A673 (cell line): ENCODE measurements around the gene SLC5A1.

Source experiments
- CTCF ChIP-seq: fragments of 300-800, 200-600 bp; sonication (generic); conservative IDR thresholded peaks from 2 replicates; pipeline ENCODE4 v1.5.1; 2017; ENCODE audit warnings: low read depth, mild to moderate bottlenecking, antibody characterized with exemption, low read length, moderate library complexity, mixed read lengths
- EZH2 ChIP-seq: fragments of 200-600 bp; sonication (generic); IDR thresholded peaks from 2 replicates; pipeline ENCODE4 v1.6.1; 2017; ENCODE audit warnings: borderline replicate concordance, low read depth, mild to moderate bottlenecking, mixed read lengths, antibody characterized with exemption, low read length; ENCODE audit not compliant: poor library complexity, severe bottlenecking

DNA sequence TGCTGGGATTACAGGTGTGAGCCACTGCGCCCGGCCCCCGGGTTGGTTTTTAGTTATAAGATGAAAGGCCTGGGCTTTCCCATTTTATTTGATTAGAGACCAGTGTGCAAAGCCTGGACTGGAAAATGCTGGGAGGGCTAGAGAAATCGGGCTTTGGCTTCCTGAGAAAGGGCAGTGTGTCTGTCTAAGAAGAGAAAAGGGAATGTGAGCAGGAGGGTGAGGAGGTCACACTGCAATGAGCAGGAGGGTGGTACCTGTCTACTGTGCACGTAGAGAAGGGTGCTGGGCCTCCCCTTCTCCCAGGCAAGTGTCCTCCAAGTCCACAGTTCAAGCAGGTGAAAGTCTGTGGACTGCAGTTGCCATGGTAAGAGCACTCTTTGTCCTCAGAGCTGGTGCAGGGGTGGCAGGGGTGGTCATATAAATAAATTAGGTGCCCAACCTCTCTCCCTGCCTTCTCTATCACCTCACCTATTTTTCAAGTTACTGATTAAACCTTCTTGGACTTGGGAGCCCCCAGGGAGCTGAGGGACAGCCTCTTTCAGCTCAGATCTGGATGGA is 30.8 kb downstream of the SLC5A1 start:
- TF ChIP-seq CTCF (no peak), EZH2 (no peak)
